ENCODE measurements around the gene ROBO1.

- TF ChIP-seq, protein P1, sequence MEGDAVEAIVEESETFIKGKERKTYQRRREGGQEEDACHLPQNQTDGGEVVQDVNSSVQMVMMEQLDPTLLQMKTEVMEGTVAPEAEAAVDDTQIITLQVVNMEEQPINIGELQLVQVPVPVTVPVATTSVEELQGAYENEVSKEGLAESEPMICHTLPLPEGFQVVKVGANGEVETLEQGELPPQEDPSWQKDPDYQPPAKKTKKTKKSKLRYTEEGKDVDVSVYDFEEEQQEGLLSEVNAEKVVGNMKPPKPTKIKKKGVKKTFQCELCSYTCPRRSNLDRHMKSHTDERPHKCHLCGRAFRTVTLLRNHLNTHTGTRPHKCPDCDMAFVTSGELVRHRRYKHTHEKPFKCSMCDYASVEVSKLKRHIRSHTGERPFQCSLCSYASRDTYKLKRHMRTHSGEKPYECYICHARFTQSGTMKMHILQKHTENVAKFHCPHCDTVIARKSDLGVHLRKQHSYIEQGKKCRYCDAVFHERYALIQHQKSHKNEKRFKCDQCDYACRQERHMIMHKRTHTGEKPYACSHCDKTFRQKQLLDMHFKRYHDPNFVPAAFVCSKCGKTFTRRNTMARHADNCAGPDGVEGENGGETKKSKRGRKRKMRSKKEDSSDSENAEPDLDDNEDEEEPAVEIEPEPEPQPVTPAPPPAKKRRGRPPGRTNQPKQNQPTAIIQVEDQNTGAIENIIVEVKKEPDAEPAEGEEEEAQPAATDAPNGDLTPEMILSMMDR (IDR thresholded peaks at IDR 0.05), result no peak
- no peak for TF ChIP-seq POLR2AphosphoS5 (IDR thresholded peaks at IDR 0.05)
These were observed 911.6 kb downstream of the ROBO1 start for GRCh38 chr3:78856164-78856563.
